Medulla oblongata (tissue), 1 donor: ENCODE data around the gene DLL3.

Experiments
- DNase-seq: peaks from one replicate; pipeline ENCODE4 v3.0.0-alpha.2; 2015; ENCODE audit errors: extremely low spot score

The DLL3 gene

GRCh38 chr19:39481676-39482075, 17.1 kb upstream of the DLL3 start:
- no peak for DNase-seq

GRCh38 chr19:39483141-39483540, 15.6 kb upstream of the DLL3 start:
- DNase-seq = no peak

GRCh38 chr19:39489756-39490155, 9.0 kb upstream of the DLL3 start:
- no peak for DNase-seq

DNA sequence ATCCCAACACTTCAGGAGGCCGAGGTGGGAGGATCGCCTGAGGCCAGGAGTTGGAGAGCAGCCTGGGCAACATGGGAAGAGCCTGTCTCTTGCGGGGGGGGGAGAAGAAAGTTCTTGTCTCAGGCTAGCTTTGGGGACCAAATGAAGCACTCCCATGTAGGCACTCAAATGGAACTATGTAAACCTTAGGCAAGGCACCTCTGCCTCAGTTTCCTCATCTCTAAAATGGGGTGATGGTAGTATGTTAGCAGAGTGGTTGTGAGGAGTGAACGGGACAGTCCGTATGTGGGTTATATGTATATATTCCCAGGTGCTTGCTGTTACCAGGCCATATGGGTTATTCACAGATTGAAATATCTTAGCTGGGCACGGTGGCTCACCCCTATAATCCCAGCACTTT, 6.5 kb upstream of the DLL3 start:
- no peak for DNase-seq

GRCh38 chr19:39492788-39493187, 6.0 kb upstream of the DLL3 start:
- no peak for DNase-seq

DNA sequence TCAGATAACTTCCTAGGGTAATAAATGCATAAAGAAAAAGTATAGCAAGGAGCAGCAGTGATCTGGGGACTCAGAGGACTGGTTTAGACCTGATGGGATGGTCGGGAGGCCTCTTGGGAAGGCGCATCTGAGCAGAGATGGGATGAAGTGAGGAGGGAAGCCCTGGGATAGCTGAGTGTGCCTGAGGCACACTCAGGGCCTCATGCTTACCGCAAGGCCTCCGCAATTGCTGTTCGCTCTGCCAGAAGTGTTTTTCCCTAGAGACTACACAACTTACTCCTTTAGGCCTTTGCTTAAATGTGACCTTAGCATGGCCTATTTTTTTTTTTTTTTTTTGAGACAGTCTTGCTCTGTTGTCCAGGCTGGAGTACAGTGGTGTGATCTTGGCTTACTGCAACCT, 4.1 kb upstream of the DLL3 start:
- DNase-seq = no peak

- no peak for DNase-seq
These were observed 2.7 kb upstream of the DLL3 start for GRCh38 chr19:39496063-39496462.

DNA sequence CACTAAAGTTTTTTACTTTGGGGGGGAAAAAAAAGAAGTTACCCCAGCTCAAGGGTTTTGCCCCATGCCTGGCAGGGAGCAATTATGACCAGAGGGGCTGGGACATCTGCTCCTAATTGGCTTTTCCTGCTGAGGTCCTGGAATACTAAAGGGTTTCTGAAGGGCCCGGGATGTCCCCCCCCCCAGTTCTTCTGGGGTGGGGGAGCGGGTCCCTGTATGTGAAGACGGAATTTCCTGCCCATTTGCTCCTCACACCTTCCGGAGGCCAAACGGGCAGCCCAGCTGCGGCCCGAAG, 1.1 kb upstream of the DLL3 start:
- no peak for DNase-seq

GRCh38 chr19:39497996-39498797, 550 bp upstream of the DLL3 start:
- peak; percentile 34 for DNase-seq

- no peak for DNase-seq
These were observed 1.2 kb downstream of the DLL3 start for GRCh38 chr19:39499932-39500331.

DNA sequence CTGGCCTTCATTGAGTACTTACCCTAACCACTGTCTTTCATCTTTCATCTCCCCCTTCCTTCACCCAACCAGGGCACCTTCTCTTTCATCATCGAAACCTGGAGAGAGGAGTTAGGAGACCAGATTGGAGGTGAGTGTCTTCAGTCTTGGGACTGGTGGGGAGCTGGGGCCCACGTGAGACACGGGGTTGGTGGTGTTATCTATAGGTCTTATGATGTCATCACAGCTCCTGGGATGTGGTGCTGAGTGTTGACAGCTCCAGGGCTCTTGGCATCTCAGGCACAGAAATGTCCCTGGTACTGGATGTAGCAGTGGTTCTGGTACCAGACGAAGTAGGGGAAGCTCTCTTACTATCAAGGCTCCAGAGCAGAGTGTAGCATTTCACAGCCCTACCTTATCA, 1.8 kb downstream of the DLL3 start:
- DNase-seq = no peak

DNA sequence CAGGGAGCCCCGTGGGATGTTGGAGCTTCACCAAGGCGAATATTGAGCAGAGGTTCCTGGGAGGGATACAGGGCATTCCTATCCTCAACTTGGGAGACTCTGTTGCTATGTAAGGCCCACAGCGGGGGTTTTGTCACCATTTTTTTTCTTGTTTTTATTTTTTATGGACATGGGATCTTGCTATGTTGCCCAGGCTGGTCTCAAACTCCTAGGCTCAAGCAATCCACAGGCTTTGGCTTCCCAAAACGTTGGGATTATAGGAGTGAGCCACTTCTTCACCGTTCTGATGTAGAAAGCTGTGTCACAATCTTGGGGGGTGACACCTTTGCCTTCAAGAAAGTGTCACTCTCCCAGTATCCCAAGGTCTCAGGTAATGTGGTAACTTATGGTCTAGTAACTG, 2.6 kb downstream of the DLL3 start:
- no peak for DNase-seq

GRCh38 chr19:39502640-39503417, 4.1 kb downstream of the DLL3 start:
- DNase-seq = no peak

- DNase-seq = no peak
These were observed 7.8 kb downstream of the DLL3 start for GRCh38 chr19:39506598-39506943.

DNA sequence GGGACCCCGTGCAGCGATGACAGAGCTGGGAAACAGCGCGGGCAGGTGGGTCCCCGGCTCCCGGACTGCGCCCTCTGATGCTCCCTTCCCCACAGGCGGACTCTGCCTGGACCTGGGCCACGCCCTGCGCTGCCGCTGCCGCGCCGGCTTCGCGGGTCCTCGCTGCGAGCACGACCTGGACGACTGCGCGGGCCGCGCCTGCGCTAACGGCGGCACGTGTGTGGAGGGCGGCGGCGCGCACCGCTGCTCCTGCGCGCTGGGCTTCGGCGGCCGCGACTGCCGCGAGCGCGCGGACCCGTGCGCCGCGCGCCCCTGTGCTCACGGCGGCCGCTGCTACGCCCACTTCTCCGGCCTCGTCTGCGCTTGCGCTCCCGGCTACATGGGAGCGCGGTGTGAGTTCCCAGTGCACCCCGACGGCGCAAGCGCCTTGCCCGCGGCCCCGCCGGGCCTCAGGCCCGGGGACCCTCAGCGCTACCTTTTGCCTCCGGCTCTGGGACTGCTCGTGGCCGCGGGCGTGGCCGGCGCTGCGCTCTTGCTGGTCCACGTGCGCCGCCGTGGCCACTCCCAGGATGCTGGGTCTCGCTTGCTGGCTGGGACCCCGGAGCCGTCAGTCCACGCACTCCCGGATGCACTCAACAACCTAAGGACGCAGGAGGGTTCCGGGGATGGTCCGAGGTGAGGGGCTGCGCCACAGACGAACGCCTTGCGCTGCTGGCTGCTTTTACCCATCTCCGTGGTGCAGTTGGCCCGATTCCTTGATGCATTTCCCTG, 8.4 kb downstream of the DLL3 start:
- DNase-seq = no peak

GRCh38 chr19:39507715-39508364, 9.1 kb downstream of the DLL3 start:
- no peak for DNase-seq

DNA sequence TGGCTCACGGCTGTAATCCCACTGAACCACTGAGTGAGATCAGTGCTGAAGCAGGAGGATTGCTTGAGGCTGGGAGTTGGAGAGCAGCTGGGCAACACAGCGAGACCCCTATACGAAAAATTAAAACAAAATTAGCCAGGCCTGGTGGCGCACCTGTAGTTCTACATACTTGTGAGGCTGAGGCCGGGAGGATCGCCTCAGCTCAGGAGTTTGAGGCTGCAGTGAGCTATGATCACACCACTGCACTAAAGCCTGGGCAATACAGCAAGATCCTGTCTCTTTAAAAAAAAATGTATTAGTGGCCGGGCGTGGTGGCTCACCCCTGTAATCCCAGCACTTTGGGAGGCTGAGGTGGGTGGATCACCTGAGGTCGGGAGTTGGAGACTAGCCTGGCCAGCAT, 9.9 kb downstream of the DLL3 start:
- no peak for DNase-seq

GRCh38 chr19:39509233-39509632, 10.5 kb downstream of the DLL3 start:
- no peak for DNase-seq

DNA sequence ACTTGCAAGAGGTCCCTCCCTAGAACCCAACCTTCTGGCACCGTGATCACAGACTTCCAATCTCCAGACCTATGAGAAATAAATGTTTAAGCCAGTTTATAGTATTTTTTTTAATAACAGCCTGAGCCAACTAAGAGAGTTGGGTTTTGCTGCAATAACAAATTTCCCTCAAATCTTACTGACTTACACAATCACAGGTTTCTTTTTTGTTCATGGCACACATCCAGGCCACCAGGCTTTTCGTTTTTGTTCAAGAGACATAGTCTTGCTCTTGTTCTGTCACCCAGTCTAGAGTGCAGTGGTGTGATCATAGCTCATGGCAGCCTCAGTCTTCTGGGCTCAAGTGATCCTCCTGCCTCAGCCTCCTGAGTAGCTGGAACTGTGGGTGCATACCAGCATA, 14.2 kb downstream of the DLL3 start:
- DNase-seq = no peak

GRCh38 chr19:39514840-39515550, 16.2 kb downstream of the DLL3 start, which contains the start of gene SELENOV:
SELENOV (plus strand) TSS chr19:39515139; CDS start chr19:39515213, 74 bp downstream.
- DNase-seq = no peak

DNA sequence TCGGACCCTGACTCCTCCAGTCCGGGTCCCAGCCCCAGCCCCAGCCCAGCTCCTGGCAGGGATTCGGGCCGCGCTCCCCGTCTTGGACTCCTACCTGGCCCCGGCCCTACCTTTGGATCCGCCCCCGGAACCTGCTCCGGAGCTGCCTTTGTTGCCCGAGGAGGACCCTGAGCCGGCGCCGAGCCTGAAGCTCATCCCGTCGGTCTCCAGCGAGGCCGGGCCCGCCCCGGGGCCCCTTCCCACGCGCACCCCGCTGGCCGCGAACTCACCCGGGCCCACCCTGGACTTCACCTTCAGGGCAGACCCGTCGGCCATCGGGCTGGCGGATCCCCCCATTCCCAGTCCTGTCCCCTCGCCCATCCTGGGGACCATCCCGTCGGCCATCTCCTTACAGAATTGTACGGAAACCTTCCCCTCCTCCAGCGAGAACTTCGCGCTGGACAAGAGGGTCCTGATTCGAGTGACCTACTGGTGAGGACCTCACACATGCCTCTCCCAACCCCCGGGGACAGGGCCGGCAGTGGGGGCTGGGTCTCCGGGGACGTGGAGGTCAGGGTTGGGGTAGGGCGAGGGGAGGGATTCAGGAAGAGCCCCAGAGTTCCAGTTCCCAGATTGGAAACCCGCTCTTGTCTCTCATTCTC, 16.9 kb downstream of the DLL3 start:
- DNase-seq = no peak
